Endothelial cell (in vitro differentiated cells): ENCODE measurements around the gene PTPRD. TPM values are rescaled to one million over a fixed set of nuclear protein-coding genes. Genes with fewer than 3 reads are reported as not detected.

Source experiments
- DNase-seq: peaks from one replicate; pipeline ENCODE4 v3.0.0; 2021; ENCODE audit warnings: low spot score
- H3K27ac Mint-ChIP-seq: one replicate; pipeline ENCODE4 v1.8.0; 2021; ENCODE audit warnings: mixed read lengths, inconsistent platforms; ENCODE audit not compliant: unreplicated experiment
- H3K27me3 Mint-ChIP-seq: one replicate; pipeline ENCODE4 v1.8.0; 2021; ENCODE audit warnings: mild to moderate bottlenecking, moderate library complexity, mixed read lengths, inconsistent platforms; ENCODE audit not compliant: unreplicated experiment
- H3K36me3 Mint-ChIP-seq: one replicate; pipeline ENCODE4 v1.8.0; 2021; ENCODE audit warnings: mild to moderate bottlenecking, low read depth, mixed read lengths, inconsistent platforms; ENCODE audit not compliant: unreplicated experiment
- H3K4me1 Mint-ChIP-seq: one replicate; pipeline ENCODE4 v1.8.0; 2021; ENCODE audit warnings: mild to moderate bottlenecking, mixed read lengths, inconsistent platforms; ENCODE audit not compliant: unreplicated experiment
- H3K4me3 Mint-ChIP-seq: one replicate; pipeline ENCODE4 v1.8.0; 2021; ENCODE audit warnings: mild to moderate bottlenecking, mixed read lengths, inconsistent platforms; ENCODE audit not compliant: unreplicated experiment
- H3K9me3 Mint-ChIP-seq: one replicate; pipeline ENCODE4 v1.8.0; 2021; ENCODE audit warnings: mixed read lengths, inconsistent platforms; ENCODE audit not compliant: unreplicated experiment
- total RNA-seq: library from RNA; stranded (reverse); fragmentation: NEBNext Ultra II Directional; extraction: Animal tissue kit (Norgen Biotek cat#: 25700); gene quantifications from one replicate; pipeline ENCODE4 v1.2.1, GENCODE V29; 2021; ENCODE audit not compliant: unreplicated experiment
- TF ChIP-seq, protein P1 (sequence below): fragments of 200-600 bp; sonication (generic); IDR thresholded peaks from one replicate; pipeline ENCODE4 v1.5.0; 2021; ENCODE audit warnings: antibody characterized with exemption; ENCODE audit not compliant: unreplicated experiment

Gene PTPRD
- total RNA-seq, 1 donor from 2014 or later = 47.8 TPM

DNA sequence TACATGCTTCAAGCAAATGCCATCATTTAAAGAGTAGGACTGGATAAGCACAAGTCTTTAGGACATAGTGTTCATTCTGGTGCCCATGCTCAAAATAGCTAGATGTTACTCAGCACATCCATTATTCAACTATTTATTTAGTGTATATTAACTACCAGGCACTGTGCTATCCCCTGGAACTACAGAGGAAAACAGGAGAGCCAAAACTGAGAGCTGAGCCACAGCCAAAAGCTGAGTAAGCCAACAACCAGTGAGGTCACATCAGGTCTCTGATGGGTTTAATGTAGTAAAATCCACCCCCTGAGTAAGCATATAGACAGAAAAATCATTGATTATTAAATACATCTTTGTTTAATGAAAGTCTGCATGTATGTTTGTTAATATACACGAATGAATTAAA is 2343.9 kb downstream of the PTPRD start:
- DNase-seq = no peak
- no peaks in the 10 kb centered on the region for H3K36me3 Mint-ChIP-seq
- no peaks in the 10 kb centered on the region for H3K4me1 Mint-ChIP-seq
- no peaks in the 10 kb centered on the region for H3K9me3 Mint-ChIP-seq
- H3K4me3 Mint-ChIP-seq = no peak overlapping the region
- no peaks in the 10 kb centered on the region for H3K27me3 Mint-ChIP-seq
- H3K27ac Mint-ChIP-seq = no peak overlapping the region
- TF ChIP-seq, protein P1, sequence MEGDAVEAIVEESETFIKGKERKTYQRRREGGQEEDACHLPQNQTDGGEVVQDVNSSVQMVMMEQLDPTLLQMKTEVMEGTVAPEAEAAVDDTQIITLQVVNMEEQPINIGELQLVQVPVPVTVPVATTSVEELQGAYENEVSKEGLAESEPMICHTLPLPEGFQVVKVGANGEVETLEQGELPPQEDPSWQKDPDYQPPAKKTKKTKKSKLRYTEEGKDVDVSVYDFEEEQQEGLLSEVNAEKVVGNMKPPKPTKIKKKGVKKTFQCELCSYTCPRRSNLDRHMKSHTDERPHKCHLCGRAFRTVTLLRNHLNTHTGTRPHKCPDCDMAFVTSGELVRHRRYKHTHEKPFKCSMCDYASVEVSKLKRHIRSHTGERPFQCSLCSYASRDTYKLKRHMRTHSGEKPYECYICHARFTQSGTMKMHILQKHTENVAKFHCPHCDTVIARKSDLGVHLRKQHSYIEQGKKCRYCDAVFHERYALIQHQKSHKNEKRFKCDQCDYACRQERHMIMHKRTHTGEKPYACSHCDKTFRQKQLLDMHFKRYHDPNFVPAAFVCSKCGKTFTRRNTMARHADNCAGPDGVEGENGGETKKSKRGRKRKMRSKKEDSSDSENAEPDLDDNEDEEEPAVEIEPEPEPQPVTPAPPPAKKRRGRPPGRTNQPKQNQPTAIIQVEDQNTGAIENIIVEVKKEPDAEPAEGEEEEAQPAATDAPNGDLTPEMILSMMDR = no peak

DNA sequence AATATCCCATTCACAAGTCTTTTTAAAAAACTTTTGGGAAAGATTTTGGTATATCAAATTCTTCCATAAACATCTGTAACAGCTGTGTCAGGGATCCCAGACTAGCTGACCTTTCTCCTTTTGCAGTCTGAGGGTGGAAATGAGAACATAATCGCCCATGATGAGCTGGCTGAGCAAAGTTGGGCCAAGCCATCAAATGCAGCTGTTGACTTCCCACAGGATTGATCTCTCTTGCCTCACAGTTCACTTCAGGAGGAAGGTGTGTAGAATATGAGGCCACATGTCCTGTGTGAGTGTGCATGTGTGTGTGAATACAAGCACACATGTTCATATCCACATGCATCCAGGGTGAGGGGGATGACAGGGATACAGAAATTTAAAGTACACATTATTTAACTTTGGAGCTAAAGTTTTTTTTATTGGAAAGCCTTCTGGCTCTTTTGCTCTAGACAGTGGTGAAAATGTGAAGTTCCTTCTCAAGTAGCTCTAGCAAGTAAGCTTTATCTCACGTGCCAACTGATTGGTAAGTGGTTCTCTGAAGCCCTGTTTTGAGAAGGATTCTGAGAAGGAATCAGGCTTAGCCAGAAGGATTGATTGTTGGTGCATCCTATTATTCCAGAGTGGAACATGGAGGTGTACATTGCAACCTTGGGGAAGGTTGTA is 2344.5 kb downstream of the PTPRD start:
- no peak overlapping the region for H3K4me3 Mint-ChIP-seq
- no peaks in the 10 kb centered on the region for H3K4me1 Mint-ChIP-seq
- H3K27ac Mint-ChIP-seq = no peak overlapping the region
- no peaks in the 10 kb centered on the region for H3K27me3 Mint-ChIP-seq
- TF ChIP-seq, protein P1 = no peak
- no peaks in the 10 kb centered on the region for H3K36me3 Mint-ChIP-seq
- DNase-seq = no peak
- no peaks in the 10 kb centered on the region for H3K9me3 Mint-ChIP-seq

DNA sequence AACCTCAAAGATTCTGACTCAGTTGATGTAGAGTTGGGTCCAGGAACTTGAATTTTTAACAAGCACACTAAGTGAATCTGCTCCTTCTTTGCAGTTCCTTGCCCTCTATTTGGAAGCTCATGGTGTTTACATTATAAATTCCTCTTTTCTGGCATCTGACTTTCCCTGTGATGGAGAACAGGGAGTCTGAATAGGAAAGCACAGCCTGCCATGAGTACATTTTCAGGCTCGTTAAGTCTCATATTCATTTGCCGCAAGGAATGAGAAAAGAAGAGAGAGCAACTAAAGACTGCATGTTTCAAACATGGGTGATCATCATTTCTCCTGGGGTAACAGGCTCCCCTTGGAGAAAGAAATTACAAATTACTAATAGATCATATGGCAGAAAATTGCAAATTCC is 2345.2 kb downstream of the PTPRD start:
- no peaks in the 10 kb centered on the region for H3K27me3 Mint-ChIP-seq
- TF ChIP-seq, protein P1 = no peak
- no peak for DNase-seq
- H3K4me3 Mint-ChIP-seq = no peak overlapping the region
- H3K36me3 Mint-ChIP-seq = no peaks in the 10 kb centered on the region
- H3K9me3 Mint-ChIP-seq = no peaks in the 10 kb centered on the region
- H3K27ac Mint-ChIP-seq = no peak overlapping the region
- no peaks in the 10 kb centered on the region for H3K4me1 Mint-ChIP-seq

DNA sequence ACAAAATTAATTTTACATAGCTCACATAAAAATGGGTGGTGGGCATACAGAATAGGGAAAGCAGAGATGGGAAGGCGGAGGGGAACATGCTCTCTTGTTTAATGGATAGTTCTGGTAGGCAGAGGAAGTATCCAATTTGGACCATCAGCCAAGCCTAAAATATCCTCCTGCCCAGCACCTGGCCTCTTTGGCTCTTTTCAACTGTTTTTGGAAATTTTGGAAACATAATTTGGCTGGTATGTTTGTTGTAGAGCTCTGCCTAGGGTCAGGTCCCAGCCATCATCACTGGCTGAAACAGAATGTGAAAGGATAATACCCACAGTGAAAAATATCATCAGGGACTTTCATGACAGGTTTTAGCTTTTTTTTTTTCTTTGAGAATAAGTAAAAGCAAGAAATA is 2345.9 kb downstream of the PTPRD start:
- H3K27ac Mint-ChIP-seq = no peak overlapping the region
- no peaks in the 10 kb centered on the region for H3K27me3 Mint-ChIP-seq
- peaks cover 3% of the 10 kb centered on the region for H3K4me1 Mint-ChIP-seq
- H3K36me3 Mint-ChIP-seq = no peaks in the 10 kb centered on the region
- TF ChIP-seq, protein P1 = no peak
- no peak overlapping the region for H3K4me3 Mint-ChIP-seq
- no peaks in the 10 kb centered on the region for H3K9me3 Mint-ChIP-seq
- DNase-seq = no peak

DNA sequence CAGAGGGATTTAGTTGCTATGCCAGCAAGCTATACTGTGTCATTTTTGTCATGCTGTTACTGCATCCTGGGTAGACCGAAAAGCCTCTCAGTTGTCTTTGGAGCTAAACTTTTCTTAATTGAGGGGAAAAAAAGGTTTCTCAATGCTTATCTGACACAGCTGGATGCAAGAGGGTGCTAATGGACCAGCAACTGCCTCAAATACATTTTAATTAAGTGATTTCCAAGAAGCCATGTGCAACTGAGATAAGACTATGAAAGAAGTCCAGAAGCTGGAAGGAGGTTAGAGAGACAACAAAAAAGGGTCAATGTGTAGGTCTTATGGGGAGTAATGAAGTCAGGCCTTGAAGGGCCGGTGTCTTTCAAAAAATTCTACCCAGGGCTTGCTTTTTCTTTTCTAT is 2347.5 kb downstream of the PTPRD start:
- Mint-ChIP-seq H3K27ac (no peak overlapping the region), H3K4me1 (peaks cover 12% of the 10 kb centered on the region), H3K4me3 (no peak overlapping the region), H3K9me3 (no peaks in the 10 kb centered on the region), H3K36me3 (no peaks in the 10 kb centered on the region), H3K27me3 (no peaks in the 10 kb centered on the region)
- DNase-seq = no peak
- TF ChIP-seq, protein P1 = no peak
